Aorta (tissue), 5 donors: Measurements from ENCODE around the gene CDC42EP1. TPM values are rescaled to one million over a fixed set of nuclear protein-coding genes. Genes with fewer than 3 reads are reported as not detected.
"Not testable (repeated sequence)": the region's sequence is repeated elsewhere in the genome, so short reads cannot be mapped to it uniquely, and the experiment has no call there.

ENCODE experiments used
- ATAC-seq: fragments of 200-7000 bp; cut with Tn5 transposase; one replicate; pipeline ENCODE4 v1.9.1; 2022; ENCODE audit warnings: moderate library complexity; ENCODE audit not compliant: low FRiP score
- DNase-seq, 2 donors: peaks; one replicate each; pipeline ENCODE4 v3.0.0-alpha.2; 2020
- H3K27ac ChIP-seq, 2 donors: one replicate each; pipeline ENCODE4 v1.5.1; 2013; ENCODE audit warnings: low read length in 2 of 2, mild to moderate bottlenecking in 2 of 2, moderate library complexity in 2 of 2, control low read depth in 1 of 2, inconsistent platforms in 1 of 2, low read depth in 1 of 2
- H3K27me3 ChIP-seq, 2 donors: one replicate each; pipeline ENCODE4 v1.6.1; 2013; ENCODE audit warnings: control low read depth in 1 of 2, low read length in 1 of 2, mild to moderate bottlenecking in 1 of 2, moderate library complexity in 1 of 2; ENCODE audit not compliant: insufficient read depth in 2 of 2, control insufficient read depth in 1 of 2
- H3K36me3 ChIP-seq, 2 donors: one replicate each; pipeline ENCODE4 v1.6.1; 2013; ENCODE audit warnings: control low read depth in 1 of 2, low read length in 1 of 2, mild to moderate bottlenecking in 1 of 2; ENCODE audit not compliant: insufficient read depth in 2 of 2, control insufficient read depth in 1 of 2
- H3K4me1 ChIP-seq, 2 donors: one replicate each; pipeline ENCODE4 v1.6.1; 2013; ENCODE audit warnings: low read length in 2 of 2, control low read depth in 1 of 2, mild to moderate bottlenecking in 1 of 2, moderate library complexity in 1 of 2; ENCODE audit not compliant: insufficient read depth in 2 of 2, control insufficient read depth in 1 of 2
- H3K4me3 ChIP-seq, 2 donors: one replicate each; pipeline ENCODE4 v1.5.1; 2013; ENCODE audit warnings: low read length in 2 of 2, control low read depth in 1 of 2, mild to moderate bottlenecking in 1 of 2
- H3K9me3 ChIP-seq: one replicate; pipeline ENCODE4 v1.6.1; 2013; ENCODE audit warnings: mild to moderate bottlenecking, low read length; ENCODE audit not compliant: control insufficient read depth
- WGBS, 2 donors: extraction: QIAGEN DNeasy Blood & Tissue Kit; methylation state at CpG; one replicate each; pipeline ENCODE4 v1.1.7; 2013; 5-methylcytosine and 5-hydroxymethylcytosine counted together
- intact Hi-C, 2 donors: fragments of 100-400 bp; cut with DNase I; formaldehyde crosslinking; loops; one replicate each; pipeline versions ENCODE4 v1.14.2 to v1.15.0; 2022
- polyA plus RNA-seq, 2 donors: library from polyadenylated mRNA; stranded (reverse); fragments of 200-250 nt; gene quantifications; one replicate each; pipeline ENCODE4 v1.2.3, GENCODE V29; 2013
- total RNA-seq, 2 donors: library from RNA; stranded (reverse); fragmentation: NEBNext Ultra II Directional; extraction: Animal tissue kit (Norgen Biotek cat#: 25700); gene quantifications; one replicate each; pipeline ENCODE4 v1.2.1, GENCODE V29; 2021
- donor health status: healthy with polysubstance abuse.
- donor health status: Bipolar disorder and iron deficiency.
- donor health status: DM: no; HTN: no; CAD: no.
- donor health status: DM: no; HTN: no; CAD: no.
- donor health status: DM: yes; HTN: yes; CAD: no.

Gene CDC42EP1
- total and polyA plus RNA-seq, 4 donors = 26.0 to 76.3 (median 56.9) TPM

DNA sequence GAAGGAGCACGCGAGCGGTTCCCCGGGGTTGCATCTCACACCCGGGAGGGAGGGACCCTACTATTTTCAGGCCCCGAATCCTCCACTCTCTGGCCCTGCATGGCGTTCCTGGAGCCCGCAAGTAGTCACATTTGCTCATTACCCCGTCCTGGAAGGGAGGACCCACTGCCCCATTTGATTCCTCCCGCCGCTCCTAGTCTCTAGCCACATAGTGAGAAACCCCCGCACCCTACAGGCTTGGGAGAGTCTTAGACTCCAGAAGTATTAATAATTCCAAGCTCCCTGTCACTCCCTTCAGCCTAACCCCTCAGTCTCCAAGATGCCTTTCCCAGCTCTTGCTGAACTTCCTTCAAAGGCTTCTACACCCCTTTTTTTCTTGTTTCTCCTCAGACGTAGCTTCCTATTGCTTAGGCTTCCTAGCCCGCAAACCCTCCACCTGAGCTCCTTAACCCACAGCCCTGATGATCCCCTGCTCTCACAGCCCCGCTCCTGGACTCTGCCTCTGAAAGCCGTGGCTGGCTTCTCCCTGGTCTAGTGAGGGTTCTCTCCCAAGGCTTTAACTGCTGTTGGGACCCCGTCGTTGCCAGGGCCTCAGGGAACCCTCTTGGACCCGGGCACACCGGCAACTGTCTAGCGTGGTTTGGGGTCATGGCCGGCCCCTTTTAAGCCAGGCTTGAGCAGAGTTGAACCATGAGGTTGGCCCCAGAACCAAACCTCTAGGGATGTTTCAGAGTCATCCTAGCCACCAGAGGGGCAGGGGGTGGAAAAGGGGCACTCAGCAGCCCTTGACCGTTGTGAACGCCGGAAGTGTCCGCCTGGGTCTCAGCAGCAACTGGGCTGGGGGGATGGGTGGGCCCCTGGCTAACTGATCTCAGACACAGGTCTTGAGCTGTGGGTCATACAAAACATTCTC lies 49.2 kb downstream of the CDC42EP1 start:
- H3K9me3 ChIP-seq = no peaks in the 10 kb centered on the region
- intact Hi-C loops = no loop called here
- H3K36me3 ChIP-seq = no peaks in the 10 kb centered on the region
- no peak for DNase-seq
- ATAC-seq = no peak
- H3K4me3 ChIP-seq = peak overlapping the region; percentile 69 to 72
- 9 to 11% methylated on average over 26 of the region's 26 CpGs for WGBS, 2 donors
- H3K27ac ChIP-seq = peak overlapping the region in 1 of 2 donors; percentile 30
- H3K4me1 ChIP-seq = no peaks in the 10 kb centered on the region
- no peaks in the 10 kb centered on the region for H3K27me3 ChIP-seq

DNA sequence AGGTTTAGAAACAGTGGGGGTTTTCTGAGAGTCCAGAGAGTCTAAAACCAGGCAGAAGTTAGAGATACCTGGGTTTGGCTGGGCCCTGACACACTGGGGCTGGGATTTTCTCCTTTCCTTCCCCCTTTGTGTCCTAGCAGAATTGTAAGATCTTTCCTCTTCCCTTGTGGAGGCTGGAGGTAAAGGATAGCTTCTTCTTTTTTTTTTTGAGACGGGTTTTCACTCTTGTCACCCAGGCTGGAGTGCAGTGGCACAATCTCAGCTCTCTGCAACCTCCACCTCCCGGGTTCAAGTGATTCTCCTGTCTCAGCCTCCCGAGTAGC lies 49.8 kb downstream of the CDC42EP1 start:
- intact Hi-C loops, H3K27me3 ChIP-seq, H3K4me1 ChIP-seq, H3K27ac ChIP-seq, ATAC-seq, H3K36me3 ChIP-seq, H3K9me3 ChIP-seq, DNase-seq, H3K4me3 ChIP-seq: not testable (repeated sequence)
- WGBS, 2 donors = 80 to 81% methylated on average over 3 of the region's 3 CpGs

DNA sequence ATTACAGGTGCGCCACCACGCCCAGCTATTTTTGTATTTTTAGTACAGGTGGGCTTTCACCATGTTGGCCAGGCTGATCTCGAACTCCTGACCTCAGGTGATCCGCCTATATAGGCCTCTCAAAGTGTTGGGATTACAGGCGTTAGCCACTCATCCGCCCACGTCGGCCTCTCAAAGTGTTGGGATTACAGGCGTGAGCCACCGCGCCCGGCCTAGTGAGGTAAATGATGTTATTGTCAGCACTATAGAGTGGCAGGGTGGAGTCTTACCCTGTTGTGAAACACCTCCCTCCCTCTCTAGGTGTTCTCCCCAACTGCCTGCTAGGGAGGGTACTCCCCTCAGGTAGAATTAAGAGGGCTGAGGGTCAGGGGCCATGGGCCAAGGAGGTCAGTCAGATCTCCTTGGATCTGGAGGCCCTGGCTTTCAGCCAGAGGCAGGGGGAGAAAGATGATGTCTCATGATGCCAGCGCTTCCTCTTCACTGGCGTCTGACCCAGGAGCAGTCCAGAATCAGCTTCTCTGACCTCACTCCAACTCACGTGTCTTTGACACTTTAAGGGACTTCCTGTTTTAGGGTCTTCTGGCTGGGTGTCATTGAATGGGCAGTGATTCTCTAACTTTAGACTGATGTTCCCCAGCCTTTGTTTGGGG lies 50.3 kb downstream of the CDC42EP1 start:
- Histone ChIP-seq H3K4me3 (no peak overlapping the region), H3K27ac (no peak overlapping the region), H3K9me3 (no peaks in the 10 kb centered on the region), H3K36me3 (no peaks in the 10 kb centered on the region), H3K27me3 (no peaks in the 10 kb centered on the region), H3K4me1 (no peaks in the 10 kb centered on the region)
- WGBS, 2 donors = 85 to 88% methylated on average over 15 of the region's 15 CpGs
- peak in 1 of 2 donors; percentile 82 for DNase-seq
- ATAC-seq = no peak
- intact Hi-C loops = no loop called here

DNA sequence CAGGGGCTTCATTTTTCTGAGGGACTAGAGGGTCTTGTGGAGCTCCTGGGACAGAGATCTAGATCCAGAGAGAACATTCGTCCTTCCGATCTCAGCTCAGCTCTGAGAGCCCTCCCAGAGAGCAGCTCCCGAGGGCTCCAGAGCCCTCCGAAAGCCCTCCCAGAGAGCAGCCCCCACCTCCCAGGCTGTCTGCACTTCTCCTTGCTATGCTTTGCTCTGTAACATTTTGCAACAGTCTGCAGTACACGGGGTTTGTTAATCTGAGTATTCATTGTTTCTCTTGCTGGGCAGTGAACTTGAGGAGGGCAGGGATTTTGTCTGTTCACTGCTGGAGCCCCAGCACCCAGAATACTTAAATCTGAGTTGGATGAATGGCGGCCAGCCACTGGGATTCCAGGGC lies 50.9 kb downstream of the CDC42EP1 start:
- ATAC-seq (no peak), DNase-seq (no peak)
- intact Hi-C loops = no loop called here
- Histone ChIP-seq H3K27ac (no peak overlapping the region), H3K27me3 (no peaks in the 10 kb centered on the region), H3K4me3 (no peak overlapping the region), H3K9me3 (no peaks in the 10 kb centered on the region), H3K4me1 (no peaks in the 10 kb centered on the region), H3K36me3 (peaks cover 0 to 2% of the 10 kb centered on the region in 2 donors)
- WGBS, 2 donors = 64 to 74% methylated on average over 6 of the region's 6 CpGs

DNA sequence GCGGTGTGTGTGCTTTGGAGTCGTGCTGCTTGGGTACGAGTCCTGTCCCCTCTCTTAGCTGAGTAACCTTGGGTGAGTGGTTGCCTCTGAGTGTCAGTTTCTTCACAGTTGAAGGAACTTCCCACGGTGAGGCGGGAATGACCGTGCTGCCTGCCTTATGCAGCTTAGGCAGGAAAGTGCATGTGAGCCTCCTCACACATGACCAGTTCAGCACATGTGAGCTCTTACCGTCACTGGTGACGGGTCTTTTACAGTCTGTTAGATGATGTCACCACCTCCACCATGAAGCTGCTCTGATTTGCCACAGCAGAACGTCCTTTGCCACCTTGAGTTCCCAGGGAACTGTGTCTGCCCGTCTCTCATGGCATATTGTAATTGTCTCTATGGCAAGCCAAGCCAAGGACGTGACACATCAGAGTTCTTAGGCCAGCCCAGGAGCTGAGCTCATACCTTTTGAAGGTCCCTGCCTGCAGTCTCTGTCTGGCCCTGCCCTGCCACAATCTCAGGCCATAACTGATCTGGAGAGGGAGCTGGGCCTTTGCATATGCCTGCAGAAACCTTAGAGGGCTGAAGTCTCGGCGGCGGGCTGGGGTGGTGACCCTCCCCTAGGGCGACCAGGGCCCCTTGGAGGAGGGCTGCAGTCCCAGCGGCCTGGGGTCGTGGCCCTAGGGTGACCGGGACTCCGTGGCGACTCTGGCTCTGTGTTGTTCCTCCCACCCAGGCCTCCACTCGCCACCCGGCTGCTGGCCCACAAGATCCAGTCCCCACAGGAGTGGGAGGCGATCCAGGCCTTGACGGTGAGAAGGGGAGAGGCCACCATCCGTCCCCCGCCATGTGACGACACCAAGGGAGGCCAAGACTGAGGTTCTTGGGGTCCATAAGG lies 56.2 kb downstream of the CDC42EP1 start:
- intact Hi-C loops = no loop called here
- Histone ChIP-seq H3K9me3 (no peaks in the 10 kb centered on the region), H3K4me1 (no peaks in the 10 kb centered on the region), H3K36me3 (peaks cover 0 to 5% of the 10 kb centered on the region in 2 donors), H3K27me3 (no peaks in the 10 kb centered on the region), H3K4me3 (no peak overlapping the region), H3K27ac (no peak overlapping the region)
- ATAC-seq (no peak), DNase-seq (peak in 1 of 2 donors; percentile 43)
- 90 to 91% methylated on average over 26 to 27 of the region's 27 CpGs for WGBS, 2 donors

DNA sequence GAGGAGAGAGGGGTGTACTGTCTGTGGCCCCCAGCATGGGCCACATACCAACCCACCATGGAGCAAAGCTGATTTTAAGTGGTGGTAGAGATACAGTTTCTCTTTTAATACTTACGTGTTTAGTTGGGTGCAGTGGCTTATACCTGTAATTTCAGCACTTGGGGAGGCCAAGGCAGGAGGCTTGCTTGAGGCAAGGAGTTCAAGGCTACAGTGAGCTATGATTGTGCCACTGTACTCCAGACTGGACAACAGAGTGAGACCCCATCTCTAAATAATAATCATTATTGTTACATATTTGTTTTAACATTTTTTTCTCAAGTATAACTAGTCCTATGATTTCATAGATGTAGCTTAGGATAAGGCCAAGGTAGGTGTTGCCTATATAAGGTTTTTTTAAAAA lies 57.2 kb downstream of the CDC42EP1 start:
- WGBS, 2 donors = 83 to 88% methylated on average over 1 of the region's 1 CpG
- no peak for DNase-seq
- Histone ChIP-seq H3K4me1 (no peaks in the 10 kb centered on the region), H3K4me3 (no peak overlapping the region), H3K36me3 (peaks cover 0 to 5% of the 10 kb centered on the region in 2 donors), H3K9me3 (no peaks in the 10 kb centered on the region), H3K27me3 (no peaks in the 10 kb centered on the region), H3K27ac (no peak overlapping the region)
- intact Hi-C loops = no loop called here
- ATAC-seq = no peak

DNA sequence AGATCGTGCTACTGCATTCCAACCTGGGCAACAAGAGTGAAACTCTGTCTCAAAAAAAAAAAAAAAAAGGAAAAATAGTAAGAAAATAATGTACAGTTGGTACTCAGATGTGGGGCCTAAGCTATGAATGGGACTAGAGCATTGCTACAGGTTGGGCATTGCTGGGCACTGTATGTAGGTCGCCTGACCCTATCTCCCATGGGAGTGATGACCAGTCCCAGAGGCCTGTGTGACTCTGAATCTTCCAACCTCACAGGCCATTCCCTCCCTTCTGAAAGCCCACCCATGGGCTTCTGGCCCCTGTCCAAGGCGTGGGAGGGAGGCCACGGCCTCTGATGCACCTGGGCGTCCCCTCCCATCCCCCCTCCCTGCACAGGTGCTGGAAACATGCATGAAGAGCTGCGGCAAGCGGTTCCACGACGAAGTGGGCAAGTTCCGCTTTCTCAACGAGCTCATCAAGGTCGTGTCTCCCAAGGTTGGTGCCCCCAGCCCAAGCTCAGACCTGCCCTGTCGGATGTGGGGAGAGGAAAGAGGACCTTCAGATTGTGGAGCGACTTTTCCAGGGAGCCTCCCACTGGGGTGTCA lies 57.9 kb downstream of the CDC42EP1 start:
- H3K27ac ChIP-seq = no peak overlapping the region
- no peaks in the 10 kb centered on the region for H3K27me3 ChIP-seq
- ATAC-seq = no peak

DNA sequence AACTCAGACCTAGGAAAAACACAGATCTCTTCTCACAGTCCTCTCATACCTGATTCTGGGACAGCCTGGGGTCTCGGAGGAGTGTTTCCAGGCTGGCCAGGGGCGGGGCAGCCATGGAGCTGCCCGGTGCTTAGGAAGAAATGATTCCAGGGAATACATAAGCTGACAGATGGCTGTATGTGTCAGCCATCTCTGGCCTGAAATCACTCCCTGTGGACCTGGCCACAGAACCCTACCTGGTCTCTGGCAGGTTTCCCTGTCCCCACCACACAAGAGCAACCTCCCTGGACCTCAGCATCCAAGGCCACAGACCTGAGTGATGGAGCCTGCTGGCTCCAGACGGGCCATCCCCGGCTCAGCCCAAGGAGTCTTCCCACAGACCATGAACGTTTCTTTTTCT lies 58.4 kb downstream of the CDC42EP1 start:
- intact Hi-C loops = no loop called here
- DNase-seq = no peak
- Histone ChIP-seq H3K4me1 (no peaks in the 10 kb centered on the region), H3K27me3 (no peaks in the 10 kb centered on the region), H3K9me3 (no peaks in the 10 kb centered on the region), H3K36me3 (peaks cover 0 to 5% of the 10 kb centered on the region in 2 donors), H3K4me3 (no peak overlapping the region), H3K27ac (no peak overlapping the region)
- ATAC-seq = no peak
- WGBS, 2 donors = 83 to 88% methylated on average over 6 of the region's 6 CpGs

More for the DNA sequence above, 57.9 kb downstream of the CDC42EP1 start:
- H3K9me3 ChIP-seq = no peaks in the 10 kb centered on the region
- DNase-seq = no peak
- peaks cover 0 to 5% of the 10 kb centered on the region in 2 donors for H3K36me3 ChIP-seq
- no peak overlapping the region for H3K4me3 ChIP-seq
- intact Hi-C loops = no loop called here
- 89 to 90% methylated on average over 14 of the region's 14 CpGs for WGBS, 2 donors
- H3K4me1 ChIP-seq = no peaks in the 10 kb centered on the region
